GM12892 (cell line): ENCODE data around the gene CACNA1B.

Experiments used
- POLR2AphosphoS5 ChIP-seq: IDR thresholded peaks from 2 replicates; pipeline ENCODE4 v1.6.1; 2011; ENCODE audit warnings: low read depth, low read length, control low read depth
- TAF1 ChIP-seq: IDR thresholded peaks from 2 replicates; pipeline ENCODE4 v1.6.1; 2011; ENCODE audit warnings: low read depth, mild to moderate bottlenecking, control low read depth, low read length, borderline replicate concordance

GRCh38 chr9:137860361-137860760 is 17.2 kb upstream of the CACNA1B start:
- TF ChIP-seq POLR2AphosphoS5 (no peak), TAF1 (no peak)
